Fibroblast of peridontal ligament (primary cell): Measurements from ENCODE around the gene TRABD2B.

Experiments used
- DNase-seq: peaks from one replicate; pipeline ENCODE4 v3.0.0-alpha.2; 2010; ENCODE audit errors: extremely low read depth

TRABD2B gene

GRCh38 chr1:47778280-47778679, 218.9 kb downstream of the TRABD2B start:
- no peak for DNase-seq

- DNase-seq: no peak
These were observed 219.9 kb downstream of the TRABD2B start for GRCh38 chr1:47777322-47777721.

GRCh38 chr1:47776667-47777131, 220.5 kb downstream of the TRABD2B start:
- DNase-seq: no peak

GRCh38 chr1:47774986-47775834, 222.0 kb downstream of the TRABD2B start:
- no peak for DNase-seq

- DNase-seq: no peak
These were observed 224.1 kb downstream of the TRABD2B start for GRCh38 chr1:47772960-47773682.

GRCh38 chr1:47772281-47772680, 224.9 kb downstream of the TRABD2B start:
- no peak for DNase-seq

GRCh38 chr1:47771751-47772150, 225.4 kb downstream of the TRABD2B start:
- DNase-seq: no peak

- DNase-seq: no peak
These were observed 227.2 kb downstream of the TRABD2B start for GRCh38 chr1:47769983-47770382.

- no peak for DNase-seq
These were observed 227.9 kb downstream of the TRABD2B start for GRCh38 chr1:47769295-47769694.

- no peak for DNase-seq
These were observed 229.5 kb downstream of the TRABD2B start for GRCh38 chr1:47767741-47768100.

GRCh38 chr1:47766832-47767740, 230.1 kb downstream of the TRABD2B start:
- no peak for DNase-seq

- DNase-seq: no peak
These were observed 231.3 kb downstream of the TRABD2B start for GRCh38 chr1:47765742-47766485.

GRCh38 chr1:47765236-47765635, 231.9 kb downstream of the TRABD2B start:
- no peak for DNase-seq

GRCh38 chr1:47764461-47765046, 232.6 kb downstream of the TRABD2B start:
- no peak for DNase-seq

- DNase-seq: no peak
These were observed 233.5 kb downstream of the TRABD2B start for GRCh38 chr1:47763591-47764171.

GRCh38 chr1:47761974-47762373, 235.2 kb downstream of the TRABD2B start:
- no peak for DNase-seq

- no peak for DNase-seq
These were observed 235.8 kb downstream of the TRABD2B start for GRCh38 chr1:47761201-47761930.

GRCh38 chr1:47759936-47760629, 237.1 kb downstream of the TRABD2B start:
- no peak for DNase-seq

- DNase-seq: no peak
These were observed 237.8 kb downstream of the TRABD2B start for GRCh38 chr1:47759251-47759935.
